UCSD-AML1 (cell line): ENCODE data around the gene RMND5A.

Source experiments
- DNase-seq: peaks from one replicate; lab custom pipeline; 2025; ENCODE audit not compliant: unreplicated experiment; lab: John Stamatoyannopoulos, UW

Gene RMND5A

DNA sequence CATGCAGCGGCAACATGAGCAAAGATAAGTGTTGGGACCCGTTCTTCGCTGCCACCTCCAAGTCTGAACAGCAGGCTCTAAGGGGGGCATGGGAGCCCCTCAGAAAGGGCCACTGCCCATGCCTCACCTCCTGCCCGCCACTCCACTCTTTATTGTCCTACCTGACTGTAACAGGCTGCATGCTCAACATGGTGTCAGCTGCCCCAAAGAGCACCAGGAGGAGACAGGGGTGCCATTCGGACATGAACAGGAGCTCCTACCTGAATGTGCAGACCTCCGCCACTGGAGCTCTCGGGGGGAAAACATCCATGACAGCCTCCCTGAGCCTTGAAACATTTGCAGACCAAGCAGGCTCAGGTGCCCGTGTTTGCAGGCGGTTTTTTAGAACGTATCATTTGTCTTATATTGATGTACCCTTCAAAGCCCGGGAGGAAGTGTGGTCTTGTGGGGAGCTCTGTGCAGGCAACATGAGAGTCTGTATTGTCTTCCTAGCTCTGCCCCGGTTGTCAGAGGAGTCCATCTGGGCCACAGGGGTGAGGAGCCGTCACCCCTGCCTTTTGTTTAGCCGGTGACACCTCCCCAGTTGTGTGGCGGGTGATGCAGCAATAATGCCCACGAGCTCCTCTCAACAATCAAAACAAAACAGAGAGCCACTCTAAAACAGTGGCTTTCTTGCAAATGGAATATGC, 105.7 kb downstream of the RMND5A start:
- DNase-seq = no peak

DNA sequence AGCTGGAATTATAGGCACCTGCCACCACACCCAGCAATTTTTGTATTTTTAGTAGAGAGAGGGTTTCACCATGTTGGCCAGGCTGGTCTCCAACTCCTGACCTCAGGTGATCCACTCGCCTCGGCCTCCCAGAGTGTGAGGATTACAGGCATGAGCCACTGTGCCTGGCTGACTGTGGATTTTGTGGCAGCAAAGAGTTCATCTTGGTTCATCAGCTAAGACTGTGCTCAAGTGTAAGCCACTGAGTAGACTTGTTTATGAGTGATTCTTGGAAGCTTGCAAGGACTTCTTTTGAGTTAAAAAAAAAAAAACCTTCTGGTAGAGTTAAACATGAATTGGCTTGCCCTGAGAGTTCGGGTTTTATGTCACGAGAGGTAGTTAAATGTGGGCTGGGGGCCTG, 106.9 kb downstream of the RMND5A start:
- no peak for DNase-seq
